GM06990 (cell line): Measurements from ENCODE around the gene RFX4.

Source experiments
- DNase-seq: peaks from one replicate; pipeline ENCODE4 v3.0.0-alpha.2; 2011; ENCODE audit not compliant: insufficient read length; ENCODE audit errors: extremely low read depth
- H3K27me3 ChIP-seq: replicated peaks from 2 replicates; pipeline ENCODE4 v1.6.0; 2011; ENCODE audit warnings: low read length; ENCODE audit not compliant: control insufficient read depth, insufficient read depth
- H3K36me3 ChIP-seq: 2 replicates; pipeline ENCODE4 v1.5.1; 2011; ENCODE audit warnings: low read length; ENCODE audit not compliant: control insufficient read depth, insufficient read depth
- H3K4me3 ChIP-seq: replicated peaks from 2 replicates; pipeline ENCODE4 v1.5.1; 2011; ENCODE audit warnings: low read depth, mild to moderate bottlenecking, control low read depth, low read length
- CTCF ChIP-seq: IDR thresholded peaks from 2 replicates; pipeline ENCODE4 v1.5.1; 2011; ENCODE audit warnings: low read length, control low read depth, mild to moderate bottlenecking, inconsistent platforms; ENCODE audit not compliant: insufficient read depth, poor library complexity, severe bottlenecking

RFX4 gene

GRCh38 chr12:106764738-106765137, 181.9 kb downstream of the RFX4 start:
- no peak for TF ChIP-seq CTCF
- H3K36me3 ChIP-seq = no peaks in the 10 kb centered on the region
- H3K27me3 ChIP-seq = no peaks in the 10 kb centered on the region
- DNase-seq = no peak
- H3K4me3 ChIP-seq = no peak overlapping the region

GRCh38 chr12:106766393-106766826, 183.6 kb downstream of the RFX4 start:
- no peaks in the 10 kb centered on the region for H3K36me3 ChIP-seq
- no peak for DNase-seq
- H3K27me3 ChIP-seq = no peaks in the 10 kb centered on the region
- H3K4me3 ChIP-seq = no peak overlapping the region
- TF ChIP-seq CTCF = no peak

GRCh38 chr12:106767206-106767605, 184.4 kb downstream of the RFX4 start:
- no peaks in the 10 kb centered on the region for H3K27me3 ChIP-seq
- no peak overlapping the region for H3K4me3 ChIP-seq
- H3K36me3 ChIP-seq = no peaks in the 10 kb centered on the region
- TF ChIP-seq CTCF = no peak
- DNase-seq = no peak

GRCh38 chr12:106767954-106768822, 185.4 kb downstream of the RFX4 start:
- TF ChIP-seq CTCF = no peak
- DNase-seq = no peak
- Histone ChIP-seq H3K36me3 (no peaks in the 10 kb centered on the region), H3K27me3 (no peaks in the 10 kb centered on the region), H3K4me3 (no peak overlapping the region)

- Histone ChIP-seq H3K4me3 (no peak overlapping the region), H3K27me3 (no peaks in the 10 kb centered on the region), H3K36me3 (no peaks in the 10 kb centered on the region)
- no peak for TF ChIP-seq CTCF
- no peak for DNase-seq
Measured at GRCh38 chr12:106769078-106769477, 186.3 kb downstream of the RFX4 start.
